Suprapubic skin (tissue), 4 donors: ENCODE results near the gene CLMP. TPM values are rescaled to one million over a fixed set of nuclear protein-coding genes. Genes with fewer than 3 reads are reported as not detected.

Experiments
- DNase-seq, 2 donors: peaks; one replicate each; pipeline ENCODE4 v3.0.0-alpha.2; 2019; ENCODE audit warnings: low spot score in 2 of 2
- H3K27ac ChIP-seq: fragments of 200-600 bp; sonication (generic); one replicate; pipeline ENCODE4 v1.5.1; 2019
- H3K27me3 ChIP-seq: fragments of 200-600 bp; sonication (generic); one replicate; pipeline ENCODE4 v1.5.1; 2019
- H3K36me3 ChIP-seq: fragments of 200-600 bp; sonication (generic); one replicate; pipeline ENCODE4 v1.5.1; 2019
- H3K4me1 ChIP-seq: fragments of 200-600 bp; sonication (generic); one replicate; pipeline ENCODE4 v1.5.1; 2019
- H3K4me3 ChIP-seq: fragments of 200-600 bp; sonication (generic); one replicate; pipeline ENCODE4 v1.5.1; 2019; ENCODE audit warnings: mild to moderate bottlenecking
- H3K9me3 ChIP-seq: fragments of 200-600 bp; sonication (generic); one replicate; pipeline ENCODE4 v1.5.1; 2019
- CTCF ChIP-seq, 2 donors: fragments of 200-600 bp in 1 of 2; fragments of 450-650 bp in 1 of 2; sonication (generic) in 1 of 2; IDR thresholded peaks; one replicate each; pipeline ENCODE4 v1.5.1; 2016 to 2019; ENCODE audit warnings: antibody characterized with exemption in 2 of 2, mild to moderate bottlenecking in 1 of 2, moderate library complexity in 1 of 2
- EP300 ChIP-seq: sonication (generic); formaldehyde crosslinking; IDR thresholded peaks from one replicate; pipeline ENCODE4 v1.6.1; 2017; ENCODE audit warnings: antibody characterized with exemption
- POLR2A ChIP-seq, 2 donors: fragments of 450-650 bp; IDR thresholded peaks; one replicate each; pipeline ENCODE4 v1.6.1; 2017; ENCODE audit warnings: antibody characterized with exemption in 2 of 2, mild to moderate bottlenecking in 2 of 2, moderate library complexity in 2 of 2
- POLR2AphosphoS5 ChIP-seq, 3 donors: sonication (generic); formaldehyde crosslinking; IDR thresholded peaks; one replicate each; pipeline ENCODE4 v1.6.1; 2017; ENCODE audit warnings: antibody characterized with exemption in 3 of 3
- WGBS: methylation state at CpG from one replicate; pipeline ENCODE4 v1.1.5; 2018; 5-methylcytosine and 5-hydroxymethylcytosine counted together
- total RNA-seq, 4 donors: library from RNA; depleted of rRNA; stranded (reverse); fragments of >200 nt; gene quantifications; one replicate each; pipeline ENCODE4 v1.1.0, GENCODE V29; 2016

The CLMP gene
- total RNA-seq, 4 donors from 2014 or later: 17.5 to 26.9 (median 19.9) TPM

GRCh38 chr11:123150882-123151281 is 44.2 kb downstream of the CLMP start:
- 92% methylated on average over 6 of the region's 6 CpGs for WGBS
- TF ChIP-seq CTCF (IDR thresholded peaks at IDR 0.05): no peak
- peaks cover 3% of the 10 kb centered on the region for H3K27me3 ChIP-seq
- no peaks in the 10 kb centered on the region for H3K36me3 ChIP-seq
- H3K4me3 ChIP-seq: no peak overlapping the region
- H3K27ac ChIP-seq: no peak overlapping the region
- no peaks in the 10 kb centered on the region for H3K9me3 ChIP-seq
- no peaks in the 10 kb centered on the region for H3K4me1 ChIP-seq
- DNase-seq: no peak

- no peaks in the 10 kb centered on the region for H3K36me3 ChIP-seq
- no peak overlapping the region for H3K4me3 ChIP-seq
- H3K4me1 ChIP-seq: peaks cover 3% of the 10 kb centered on the region
- no peaks in the 10 kb centered on the region for H3K9me3 ChIP-seq
- peaks cover 3% of the 10 kb centered on the region for H3K27me3 ChIP-seq
- H3K27ac ChIP-seq: no peak overlapping the region
- TF ChIP-seq POLR2A (IDR thresholded peaks at IDR 0.05) (no peak), EP300 (no peak), POLR2AphosphoS5 (IDR thresholded peaks at IDR 0.05) (no peak), CTCF (IDR thresholded peaks at IDR 0.05) (no peak)
- no peak for DNase-seq
- WGBS: 76% methylated on average over 4 of the region's 4 CpGs
Measured at GRCh38 chr11:123148965-123149364, 46.1 kb downstream of the CLMP start.

GRCh38 chr11:123145661-123146060 is 49.4 kb downstream of the CLMP start:
- 79% methylated on average over 9 of the region's 9 CpGs for WGBS
- TF ChIP-seq POLR2A (IDR thresholded peaks at IDR 0.05): no peak
- no peak for TF ChIP-seq CTCF (IDR thresholded peaks at IDR 0.05)
- TF ChIP-seq POLR2AphosphoS5 (IDR thresholded peaks at IDR 0.05): no peak
- no peak for TF ChIP-seq EP300
- peaks cover 3% of the 10 kb centered on the region for H3K27me3 ChIP-seq
- H3K27ac ChIP-seq: no peak overlapping the region
- no peaks in the 10 kb centered on the region for H3K36me3 ChIP-seq
- H3K4me1 ChIP-seq: peaks cover 3% of the 10 kb centered on the region
- H3K4me3 ChIP-seq: no peak overlapping the region
- DNase-seq: no peak
- no peaks in the 10 kb centered on the region for H3K9me3 ChIP-seq

GRCh38 chr11:123145220-123145619 is 49.8 kb downstream of the CLMP start:
- Histone ChIP-seq H3K4me3 (no peak overlapping the region), H3K9me3 (no peaks in the 10 kb centered on the region), H3K36me3 (no peaks in the 10 kb centered on the region), H3K27ac (no peak overlapping the region), H3K27me3 (peaks cover 3% of the 10 kb centered on the region), H3K4me1 (peaks cover 3% of the 10 kb centered on the region)
- TF ChIP-seq POLR2AphosphoS5 (IDR thresholded peaks at IDR 0.05): no peak
- TF ChIP-seq POLR2A (IDR thresholded peaks at IDR 0.05): no peak
- no peak for TF ChIP-seq EP300
- TF ChIP-seq CTCF (IDR thresholded peaks at IDR 0.05): no peak
- DNase-seq: no peak
- 44% methylated on average over 13 of the region's 13 CpGs for WGBS

GRCh38 chr11:123144707-123145106 is 50.3 kb downstream of the CLMP start:
- Histone ChIP-seq H3K36me3 (no peaks in the 10 kb centered on the region), H3K27ac (no peak overlapping the region), H3K4me3 (no peak overlapping the region), H3K27me3 (peaks cover 3% of the 10 kb centered on the region), H3K4me1 (peaks cover 3% of the 10 kb centered on the region), H3K9me3 (no peaks in the 10 kb centered on the region)
- 66% methylated on average over 3 of the region's 3 CpGs for WGBS
- TF ChIP-seq POLR2AphosphoS5 (IDR thresholded peaks at IDR 0.05) (no peak), EP300 (no peak), POLR2A (IDR thresholded peaks at IDR 0.05) (no peak), CTCF (IDR thresholded peaks at IDR 0.05) (no peak)
- no peak for DNase-seq
